Adipose tissue (tissue), 3 donors: ENCODE measurements around the gene ZNF132. TPM values are rescaled to one million over a fixed set of nuclear protein-coding genes. Genes with fewer than 3 reads are reported as not detected.

ENCODE experiments used
- H3K27ac ChIP-seq: one replicate; pipeline ENCODE4 v1.5.1; 2013; ENCODE audit warnings: low read depth, low read length
- WGBS, 3 donors: extraction: QIAGEN DNeasy Blood & Tissue Kit; methylation state at CpG; one replicate each; pipeline ENCODE4 v1.1.7; 2013; 5-methylcytosine and 5-hydroxymethylcytosine counted together
- polyA plus RNA-seq, 3 donors: library from polyadenylated mRNA; stranded (reverse); fragments of 200-250 nt; gene quantifications; one replicate each; pipeline ENCODE4 v1.2.3, GENCODE V29; 2013
- donor health status: healthy with polysubstance abuse.
- donor health status: Bipolar disorder and iron deficiency.
- donor health status: healthy.

Gene ZNF132
- polyA plus RNA-seq, 3 donors, result 0.45 to 1.0 (median 0.89) TPM

GRCh38 chr19:58395220-58395978, 44.6 kb downstream of the ZNF132 start, which contains the start of gene RNF225:
RNF225 (plus strand) TSS chr19:58395656; CDS start chr19:58396090, 434 bp downstream.
- no peak within 1 kb of the TSS for H3K27ac ChIP-seq
- WGBS, 3 donors, result 27 to 45% (median 39%) methylated on average over 20 to 21 of the region's 21 CpGs

- 59 to 69% (median 69%) methylated on average over 3 of the region's 3 CpGs for WGBS, 3 donors
- H3K27ac ChIP-seq, result no peak overlapping the region
Measured at GRCh38 chr19:58394821-58395219, 45.1 kb downstream of the ZNF132 start.

- no peak overlapping the region for H3K27ac ChIP-seq
- WGBS, 3 donors, result 85 to 92% (median 88%) methylated on average over 4 of the region's 4 CpGs
Measured at GRCh38 chr19:58393725-58394033, 46.3 kb downstream of the ZNF132 start.

GRCh38 chr19:58392945-58393724, 46.8 kb downstream of the ZNF132 start:
- 90 to 92% (median 92%) methylated on average over 26 of the region's 26 CpGs for WGBS, 3 donors

GRCh38 chr19:58388175-58388526, 51.8 kb downstream of the ZNF132 start:
- H3K27ac ChIP-seq, result no peak overlapping the region
- WGBS, 3 donors, result 56 to 84% (median 81%) methylated on average over 3 of the region's 3 CpGs

More at GRCh38 chr19:58392945-58393724, 46.8 kb downstream of the ZNF132 start:
- no peak overlapping the region for H3K27ac ChIP-seq

- 5 to 9% (median 8%) methylated on average over 39 of the region's 39 CpGs for WGBS, 3 donors
- H3K27ac ChIP-seq, result peak overlapping the region; percentile 60
Measured at GRCh38 chr19:58387338-58388174, 52.4 kb downstream of the ZNF132 start.

- H3K27ac ChIP-seq, result peak within 1 kb of the TSS; percentile 60
- WGBS, 3 donors, result 0 to 1% (median 0%) methylated on average over 64 of the region's 64 CpGs
Measured at GRCh38 chr19:58386576-58387337, 53.2 kb downstream of the ZNF132 start, which contains the start of gene RPS5. RPS5 (plus strand) TSS chr19:58387269; CDS start chr19:58388138, 869 bp downstream.

GRCh38 chr19:58385891-58386575, 53.9 kb downstream of the ZNF132 start:
- 7 to 11% (median 8%) methylated on average over 30 to 36 of the region's 36 CpGs for WGBS, 3 donors
- H3K27ac ChIP-seq, result peak overlapping the region; percentile 60

- no peak overlapping the region for H3K27ac ChIP-seq
- whole genome bisulfite sequencing, 3 donors, result 69 to 86% (median 85%) methylated on average over 9 of the region's 9 CpGs
Measured at GRCh38 chr19:58385313-58385890, 54.6 kb downstream of the ZNF132 start.

GRCh38 chr19:58382997-58383603, 56.9 kb downstream of the ZNF132 start:
- 91 to 95% (median 94%) methylated on average over 6 of the region's 6 CpGs for WGBS, 3 donors
- H3K27ac ChIP-seq, result no peak overlapping the region

Other genes with a start within 250 kb of the ZNF132 start
- 10 to 100 TPM; 10.1 to 10.6 (median 10.2) TPM for gene ZNF544, start 211.2 kb downstream of the ZNF132 start, polyA plus RNA-seq
- gene ZNF8, start 161.2 kb downstream of the ZNF132 start, polyA plus RNA-seq, result 1 to 10 TPM in 1 of 3 donors, under 1 TPM in 2; 0.68 to 1.1 (median 0.90) TPM
- gene ERVK3-1, start 134.8 kb downstream of the ZNF132 start, polyA plus RNA-seq, result 10 to 100 TPM; 19.6 to 39.2 (median 25.0) TPM
- 1 to 10 TPM in 1 of 3 donors, under 1 TPM in 2; 0.67 to 1.1 (median 0.80) TPM for gene ZSCAN22, start 113.2 kb downstream of the ZNF132 start, polyA plus RNA-seq
- gene A1BG, start 86.7 kb downstream of the ZNF132 start, polyA plus RNA-seq, result 10 to 100 TPM; 12.8 to 38.3 (median 14.1) TPM
- 1 to 10 TPM in 1 of 3 donors, under 1 TPM in 2; 0.22 to 1.3 (median 0.51) TPM for gene ZNF497, start 77.4 kb downstream of the ZNF132 start, polyA plus RNA-seq
- gene ZNF837, start 59.1 kb downstream of the ZNF132 start, polyA plus RNA-seq, result 1 to 10 TPM in 2 of 3 donors, under 1 TPM in 1; 0.56 to 1.6 (median 1.0) TPM
- 1,000 to 10,000 TPM; 1,642 to 2,053 (median 1,868) TPM for gene RPS5, start 52.9 kb downstream of the ZNF132 start, polyA plus RNA-seq
- gene RNF225, start 44.5 kb downstream of the ZNF132 start, polyA plus RNA-seq, result not detected
- 10 to 100 TPM in 1 of 3 donors, 1 to 10 TPM in 2; 3.1 to 10.6 (median 5.5) TPM for gene ZNF584, start 31.5 kb downstream of the ZNF132 start, polyA plus RNA-seq
- 1 to 10 TPM; 1.8 to 2.9 (median 2.0) TPM for gene ZNF324B, start 11.5 kb upstream of the ZNF132 start, polyA plus RNA-seq
- gene ZNF324, start 26.9 kb upstream of the ZNF132 start, polyA plus RNA-seq, result 1 to 10 TPM; 4.0 to 6.0 (median 4.3) TPM
- 1 to 10 TPM; 7.3 to 8.8 (median 7.8) TPM for gene ZNF446, start 36.2 kb upstream of the ZNF132 start, polyA plus RNA-seq
- gene SLC27A5, start 71.8 kb upstream of the ZNF132 start, polyA plus RNA-seq, result 10 to 100 TPM; 11.7 to 19.5 (median 12.5) TPM
- gene ZBTB45, start 79.7 kb upstream of the ZNF132 start, polyA plus RNA-seq, result 1 to 10 TPM; 5.3 to 8.2 (median 6.6) TPM
- gene TRIM28, start 103.9 kb upstream of the ZNF132 start, polyA plus RNA-seq, result 100 to 1,000 TPM; 154 to 206 (median 156) TPM
- 100 to 1,000 TPM in 2 of 3 donors, 10 to 100 TPM in 1; 96.8 to 196 (median 184) TPM for gene CHMP2A, start 115.0 kb upstream of the ZNF132 start, polyA plus RNA-seq
- 10 to 100 TPM; 26.7 to 47.6 (median 46.1) TPM for gene UBE2M, start 118.5 kb upstream of the ZNF132 start, polyA plus RNA-seq
- 10 to 100 TPM; 11.2 to 16.4 (median 14.7) TPM for gene MZF1, start 133.2 kb upstream of the ZNF132 start, polyA plus RNA-seq